GM18870 (cell line): ENCODE data around the gene CNP.

Experiments used
- ATAC-seq: cut with Tn5 transposase; IDR thresholded peaks from one replicate; pipeline ENCODE4 v1.9.1; 2021; ENCODE audit warnings: moderate library complexity; ENCODE audit not compliant: unreplicated experiment

CNP gene

DNA sequence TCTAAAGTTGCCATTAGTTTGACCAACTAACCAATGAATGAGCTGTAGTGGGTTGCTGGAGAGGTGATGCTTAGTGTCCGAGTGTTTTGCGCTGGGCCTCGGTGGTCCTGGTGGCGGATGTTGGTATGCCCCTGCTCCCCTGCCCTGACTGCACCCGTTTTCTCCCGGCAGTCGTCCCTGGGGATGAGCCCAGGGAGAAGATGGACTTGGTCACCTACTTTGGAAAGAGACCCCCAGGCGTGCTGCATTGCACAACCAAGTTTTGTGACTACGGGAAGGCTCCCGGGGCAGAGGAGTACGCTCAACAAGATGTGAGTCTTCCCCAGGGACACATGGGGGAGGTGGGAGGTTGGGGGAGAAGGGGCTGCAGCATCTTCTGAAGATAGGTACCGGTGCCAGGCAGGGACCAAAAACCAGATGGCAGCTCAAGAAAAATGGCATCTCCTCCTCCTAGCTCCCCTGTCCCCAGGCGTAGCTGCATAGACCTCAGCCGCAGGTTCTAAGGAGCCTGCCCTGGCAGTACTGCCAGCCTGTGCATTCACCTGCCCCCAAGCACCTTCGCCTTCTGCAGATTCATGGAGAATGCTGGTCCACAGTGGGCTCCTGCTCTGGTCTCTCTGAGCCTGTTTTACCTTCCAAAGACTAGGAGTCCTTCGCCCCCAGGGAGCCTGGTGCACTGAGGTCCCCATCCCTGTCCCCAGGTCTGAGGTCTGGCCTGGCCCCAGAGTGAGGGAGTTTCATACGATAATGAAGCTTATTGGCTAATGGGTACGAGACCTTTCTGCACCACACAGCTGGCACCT, 5.3 kb downstream of the CNP start:
- ATAC-seq: no peak

DNA sequence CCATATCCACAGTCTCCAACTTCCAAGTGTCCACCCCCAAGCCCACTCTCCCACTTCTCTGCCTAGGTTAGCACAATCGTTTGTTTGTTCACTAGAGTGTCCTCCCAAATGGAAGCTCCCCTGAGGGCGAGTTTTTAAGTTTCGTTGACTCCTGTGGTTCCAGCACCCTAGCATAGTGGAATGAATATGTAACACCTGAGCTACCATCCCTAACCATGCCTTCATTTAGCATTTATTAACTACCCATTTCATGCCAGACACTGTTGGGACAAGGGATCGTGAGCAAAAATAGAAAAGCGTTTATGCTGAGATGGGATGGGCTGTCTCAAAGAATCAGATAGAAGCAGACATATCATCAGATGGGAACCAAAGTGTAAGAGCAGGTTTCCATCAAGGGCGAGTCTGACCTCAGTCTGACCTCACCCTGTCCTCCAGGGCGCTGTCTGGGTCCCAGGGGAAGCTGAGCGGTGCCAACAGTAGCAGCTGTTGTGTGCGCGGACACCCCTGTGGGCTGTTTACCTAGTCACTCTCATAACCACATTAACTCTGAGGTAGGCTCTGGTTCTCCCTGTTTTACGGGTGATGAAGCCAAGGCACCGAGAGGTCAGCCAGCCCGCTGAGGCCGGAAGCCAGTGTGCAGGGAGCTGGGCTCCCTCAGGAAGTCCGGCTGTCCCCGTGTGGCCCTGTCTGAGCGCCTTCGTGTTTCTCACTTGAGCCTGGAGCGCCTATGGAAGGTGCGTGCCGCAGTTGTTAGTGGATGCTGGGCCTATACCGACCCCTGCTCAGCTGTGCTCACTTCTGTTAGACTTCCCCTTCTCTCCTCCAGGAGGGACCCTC, 6.2 kb downstream of the CNP start:
- no peak for ATAC-seq

DNA sequence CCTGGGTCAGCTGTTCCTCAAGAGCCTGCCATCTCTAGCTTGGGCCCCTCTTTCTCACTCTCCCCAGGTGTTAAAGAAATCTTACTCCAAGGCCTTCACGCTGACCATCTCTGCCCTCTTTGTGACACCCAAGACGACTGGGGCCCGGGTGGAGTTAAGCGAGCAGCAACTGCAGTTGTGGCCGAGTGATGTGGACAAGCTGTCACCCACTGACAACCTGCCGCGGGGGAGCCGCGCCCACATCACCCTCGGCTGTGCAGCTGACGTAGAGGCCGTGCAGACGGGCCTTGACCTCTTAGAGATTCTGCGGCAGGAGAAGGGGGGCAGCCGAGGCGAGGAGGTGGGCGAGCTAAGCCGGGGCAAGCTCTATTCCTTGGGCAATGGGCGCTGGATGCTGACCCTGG, 6.8 kb downstream of the CNP start:
- ATAC-seq: no peak

DNA sequence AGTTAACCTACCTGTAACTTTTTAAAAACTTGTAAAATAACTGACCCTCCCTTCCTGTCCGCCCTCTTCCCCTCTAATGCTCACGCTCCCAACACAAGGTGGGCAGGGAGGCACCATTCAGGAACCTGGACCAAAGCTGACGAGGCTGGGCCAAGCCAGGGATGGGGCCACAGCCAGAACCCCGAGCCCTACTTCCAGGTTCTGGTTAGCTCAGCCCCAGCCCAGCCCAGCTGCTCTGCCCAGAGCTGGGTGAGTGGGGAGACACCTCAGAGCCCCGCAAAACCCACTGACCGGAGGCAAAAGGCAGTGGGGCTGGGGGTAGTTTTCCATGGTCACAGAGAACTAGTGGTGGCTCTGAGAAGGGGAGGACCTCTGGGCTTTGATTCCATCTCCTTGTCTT, 7.4 kb downstream of the CNP start:
- no peak for ATAC-seq

DNA sequence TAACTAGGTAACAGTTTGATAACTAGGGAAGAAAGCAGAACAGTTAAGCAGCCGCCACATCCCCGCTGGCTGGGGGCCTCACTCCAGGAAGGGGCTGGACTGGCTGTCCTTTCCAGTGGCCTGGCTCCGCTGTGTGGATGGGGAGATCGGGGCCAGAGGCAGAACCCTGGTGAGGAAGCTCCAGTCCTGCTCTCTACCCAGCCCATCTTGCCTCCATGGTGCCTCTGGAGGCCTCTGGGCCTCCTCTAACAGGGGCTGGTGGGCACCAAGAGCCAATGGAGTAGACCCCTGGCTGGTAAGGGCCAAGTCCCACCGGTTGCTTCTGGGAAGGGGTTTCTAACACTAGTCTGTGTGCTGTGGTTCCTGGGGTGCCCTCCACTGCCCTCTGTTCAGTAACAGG, 8.1 kb downstream of the CNP start:
- no peak for ATAC-seq

DNA sequence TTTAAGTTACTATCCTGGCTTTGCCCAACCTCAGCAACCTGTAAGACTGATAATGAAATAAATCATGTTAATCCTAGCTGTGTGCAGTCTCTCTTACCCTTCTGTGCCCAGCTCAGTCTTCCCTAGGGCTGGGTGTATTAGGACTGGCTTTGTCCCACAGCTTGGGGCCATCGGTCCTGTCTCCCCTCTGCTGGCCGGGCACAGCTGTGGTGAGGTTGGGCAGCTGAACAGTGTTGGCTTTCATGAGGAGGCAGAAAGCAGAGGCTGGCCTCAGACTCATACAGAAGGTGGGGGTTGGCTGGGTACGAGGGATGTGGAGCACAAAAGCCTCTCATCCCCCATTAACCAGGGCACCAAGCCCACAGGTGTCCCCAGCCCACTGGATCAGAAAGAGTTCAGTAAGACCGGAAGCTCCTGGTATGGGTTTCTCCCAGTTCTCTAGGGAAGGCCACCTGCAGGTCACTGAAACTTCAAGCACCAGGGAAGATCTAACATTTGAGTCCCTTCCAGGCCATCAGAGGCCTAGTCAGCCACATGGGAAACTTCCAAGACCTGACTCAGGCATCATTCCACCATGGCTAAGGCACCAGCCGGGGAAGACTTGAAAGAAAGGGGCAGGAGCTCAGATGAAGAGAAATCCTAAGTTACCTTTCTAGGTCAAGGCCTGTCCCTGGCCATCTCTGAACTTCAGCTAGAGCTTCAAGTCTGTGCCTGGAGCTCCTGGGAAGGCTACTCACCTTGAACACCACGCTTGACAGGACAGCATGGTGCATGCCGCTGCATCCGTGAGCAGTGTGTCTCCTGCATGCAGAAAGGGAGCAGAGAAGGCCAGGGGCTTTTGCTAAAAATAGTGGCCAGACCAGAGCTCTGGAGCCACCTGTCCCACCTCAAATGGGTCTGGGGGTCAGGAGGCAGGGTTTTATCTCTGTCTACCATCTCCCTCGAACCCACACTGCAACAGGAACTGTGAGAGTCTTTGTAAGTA, 8.8 kb downstream of the CNP start:
- no peak for ATAC-seq

DNA sequence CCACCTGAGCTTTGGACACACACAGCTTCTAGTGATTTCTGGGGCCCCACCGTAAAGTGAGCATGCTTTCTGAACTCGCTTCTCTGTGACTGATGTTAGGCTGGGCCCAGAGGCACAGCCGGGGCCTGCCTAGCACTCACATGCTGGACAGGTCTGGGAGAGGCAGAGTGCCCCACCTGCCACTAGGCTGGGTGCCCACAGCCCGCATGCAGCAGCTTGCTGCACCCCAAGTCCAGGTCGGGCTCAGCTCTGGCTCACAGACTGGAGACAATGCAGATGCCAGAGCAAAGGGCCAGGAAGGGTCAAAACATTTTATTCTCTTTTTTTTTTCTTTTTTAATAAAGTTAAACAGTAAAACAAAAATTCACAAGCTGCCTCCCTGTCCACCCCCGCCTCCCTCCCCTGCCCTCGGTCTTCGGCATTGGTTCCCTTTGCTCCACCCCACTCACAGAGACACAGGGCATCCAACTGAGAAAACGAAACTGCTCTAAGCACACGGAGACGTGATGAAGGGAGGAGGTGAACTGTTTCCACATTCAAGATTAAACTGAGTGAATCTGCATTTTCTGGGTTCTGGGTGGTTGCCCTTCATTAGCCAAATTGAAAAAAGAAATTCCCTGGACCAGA, 9.7 kb downstream of the CNP start:
- no peak for ATAC-seq

DNA sequence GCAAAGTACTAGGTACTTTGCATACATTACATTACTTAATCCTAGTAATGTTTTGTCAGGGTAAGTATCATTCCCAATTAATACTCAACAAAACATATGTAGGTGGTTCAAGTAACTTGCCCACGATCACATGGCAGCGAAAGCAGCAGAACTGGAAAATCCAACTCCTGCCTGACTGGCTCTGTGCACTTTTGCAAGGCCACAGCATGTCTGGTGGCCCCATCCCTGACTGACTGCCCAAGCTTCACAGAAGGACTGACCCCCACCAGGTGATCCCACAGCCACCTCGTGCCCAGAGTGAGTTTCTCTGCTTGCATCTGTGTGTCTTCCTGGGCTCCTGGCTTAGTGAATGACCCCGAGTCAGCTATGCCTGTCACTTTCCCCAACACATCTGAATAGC, 11.4 kb downstream of the CNP start:
- ATAC-seq: no peak

DNA sequence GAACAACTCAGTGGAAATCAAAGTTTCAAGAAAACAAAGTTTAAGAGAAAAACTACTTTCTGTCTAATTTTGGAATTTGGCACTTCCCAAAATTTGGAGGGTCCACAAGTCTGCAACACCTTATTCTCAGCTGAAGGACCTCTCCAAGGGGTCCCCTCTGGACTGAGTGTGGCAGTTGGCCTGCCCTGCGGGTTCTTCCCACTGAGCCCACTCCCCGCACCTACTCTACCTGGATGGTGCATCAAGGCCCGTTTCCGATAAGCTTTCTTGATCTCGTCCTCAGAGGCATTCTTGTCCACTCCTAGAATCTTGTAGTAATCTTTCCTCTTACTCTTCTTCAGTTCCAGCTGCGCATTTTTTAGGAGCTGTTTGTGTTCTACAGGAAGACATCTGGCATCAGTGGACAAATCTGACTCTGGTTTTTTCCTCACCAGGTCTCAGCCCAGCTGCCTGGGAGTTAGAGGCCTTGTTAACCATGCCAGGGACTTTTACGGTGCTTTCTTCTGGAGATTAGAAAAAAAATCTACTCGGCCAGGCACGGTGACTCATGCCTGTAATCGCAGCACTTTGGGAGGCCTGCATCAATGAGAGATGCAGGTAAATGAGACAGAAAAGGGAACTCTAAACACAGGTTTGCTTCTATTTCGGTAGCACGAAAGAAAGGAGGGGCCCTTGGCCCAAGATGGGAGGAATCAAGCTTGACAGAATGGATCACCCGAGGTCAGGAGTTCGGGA, 15.6 kb downstream of the CNP start:
- ATAC-seq: no peak

DNA sequence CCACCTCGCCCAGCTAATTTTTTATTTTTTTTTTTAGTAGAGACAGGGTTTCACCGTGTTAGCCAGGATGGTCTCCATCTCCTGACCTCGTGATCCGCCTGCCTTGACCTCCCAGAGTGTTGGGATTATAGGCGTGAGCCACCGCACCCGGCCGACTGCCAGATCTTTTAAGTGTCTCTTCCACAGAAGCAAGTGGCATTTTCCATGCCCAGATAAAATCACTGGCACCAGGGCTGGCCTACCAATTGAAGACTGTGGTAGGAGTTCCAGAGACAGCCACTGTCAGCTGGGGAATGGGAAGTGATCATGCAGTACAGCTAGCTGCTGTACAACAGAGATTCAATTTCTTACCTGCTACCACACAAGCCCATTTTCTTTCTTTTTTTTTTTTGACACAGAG, 17.9 kb downstream of the CNP start:
- ATAC-seq: no peak

DNA sequence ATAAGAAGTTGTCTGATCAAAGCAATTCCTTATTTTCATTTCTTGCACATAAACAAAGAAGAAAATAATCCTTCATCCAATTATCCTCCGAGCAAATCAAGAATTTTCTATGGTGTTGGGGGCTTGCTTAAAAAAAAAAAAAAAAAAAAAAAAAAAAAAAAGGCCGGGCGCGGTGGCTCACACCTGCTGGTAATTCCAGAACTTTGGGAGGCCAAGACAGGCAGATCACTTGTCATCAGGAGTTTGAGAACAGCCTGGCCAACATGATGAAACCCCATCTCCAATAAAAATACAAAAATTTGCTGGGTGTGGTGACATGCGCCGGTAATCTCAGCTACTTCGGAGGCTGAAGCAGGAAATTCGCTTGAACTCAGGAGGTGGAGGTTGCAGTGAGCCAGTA, 19.3 kb downstream of the CNP start:
- ATAC-seq: no peak

DNA sequence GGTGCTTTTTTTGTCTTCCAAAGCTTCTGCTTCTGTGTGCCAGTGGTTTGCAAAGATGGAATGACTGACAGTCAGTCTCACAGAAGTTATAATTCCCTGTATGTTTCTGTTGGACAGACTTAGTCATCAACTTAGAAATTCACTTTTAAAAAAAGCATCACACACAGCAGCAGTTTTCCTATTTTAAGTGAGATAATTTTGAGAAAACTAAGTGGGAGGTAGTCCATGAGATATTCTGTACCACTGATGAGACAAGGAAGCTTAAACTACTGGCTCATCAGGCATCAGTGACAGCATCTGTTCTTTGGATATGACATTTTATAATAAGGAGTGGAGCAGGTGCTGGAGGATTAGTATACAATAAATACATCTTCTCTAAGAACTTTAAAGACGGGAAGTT, 20.0 kb downstream of the CNP start:
- ATAC-seq: no peak

DNA sequence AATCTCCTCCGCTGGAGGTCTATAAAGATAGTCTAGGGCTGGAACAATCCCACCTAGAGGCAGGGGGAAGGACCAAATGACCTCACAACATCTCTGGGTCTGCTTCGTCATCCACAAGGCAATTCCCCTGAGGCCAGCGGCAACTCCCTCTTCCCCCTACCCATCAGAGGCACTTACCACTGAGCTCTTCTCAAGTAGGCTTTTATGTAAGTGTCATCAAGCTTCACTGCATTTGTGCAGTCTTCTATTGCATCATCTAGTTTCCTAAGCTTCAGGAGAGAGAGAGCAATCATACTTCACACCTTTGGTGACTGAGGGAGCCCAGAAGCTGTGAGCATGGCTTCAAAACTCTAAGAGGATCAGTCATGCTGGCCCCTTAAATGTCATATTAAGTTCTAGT, 21.0 kb downstream of the CNP start:
- ATAC-seq: no peak

DNA sequence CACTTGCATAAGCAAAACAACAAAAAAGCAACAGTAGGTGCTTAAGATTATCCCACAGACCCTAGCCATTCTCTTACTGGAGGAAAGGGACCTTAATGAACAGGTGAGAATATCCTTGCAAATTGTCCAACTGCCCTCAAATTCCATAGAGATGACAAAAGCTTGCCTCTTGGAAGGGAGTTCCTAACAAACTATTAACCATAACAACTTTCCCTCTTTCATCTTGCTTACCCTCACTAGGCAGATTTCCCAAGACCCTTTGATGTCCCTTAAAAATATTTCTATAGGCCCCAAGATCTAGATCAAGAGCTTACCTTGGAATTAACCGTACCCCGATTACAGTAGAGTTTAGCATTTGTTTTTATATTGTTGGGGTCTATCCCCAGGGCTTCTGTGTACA, 21.8 kb downstream of the CNP start:
- no peak for ATAC-seq

DNA sequence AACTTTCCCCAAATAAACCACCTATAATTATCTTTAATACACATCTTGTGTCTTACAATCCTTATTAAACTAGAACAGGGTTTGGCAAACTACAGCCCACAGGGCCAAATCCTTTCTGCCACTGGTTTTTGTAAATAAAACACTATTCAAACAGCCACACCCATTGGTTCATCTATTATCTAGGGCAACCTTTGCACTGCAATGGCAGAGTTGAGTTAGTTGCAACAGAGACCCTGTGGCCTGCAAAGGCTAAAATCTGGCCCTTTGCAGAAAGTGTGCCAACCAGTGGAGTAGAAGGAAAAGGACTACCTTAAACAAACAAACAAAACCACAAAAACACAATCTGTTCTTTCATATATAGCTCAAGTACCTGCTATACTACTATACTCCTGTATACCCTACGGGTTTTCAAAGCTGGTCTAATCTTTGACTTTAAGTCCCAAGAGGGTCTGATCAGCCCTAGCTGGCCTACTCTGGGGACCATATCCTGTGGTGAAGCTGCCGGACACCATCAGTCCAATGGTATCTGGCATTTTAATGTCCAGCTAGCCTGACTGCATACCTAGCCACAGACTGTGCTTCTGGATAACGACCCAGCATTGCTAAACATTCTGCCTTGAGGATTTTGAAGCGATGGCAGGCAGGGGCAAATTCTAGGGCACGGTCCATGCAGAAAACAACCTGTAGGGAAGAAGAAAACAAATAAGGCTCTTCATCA, 23.3 kb downstream of the CNP start:
- ATAC-seq: no peak

DNA sequence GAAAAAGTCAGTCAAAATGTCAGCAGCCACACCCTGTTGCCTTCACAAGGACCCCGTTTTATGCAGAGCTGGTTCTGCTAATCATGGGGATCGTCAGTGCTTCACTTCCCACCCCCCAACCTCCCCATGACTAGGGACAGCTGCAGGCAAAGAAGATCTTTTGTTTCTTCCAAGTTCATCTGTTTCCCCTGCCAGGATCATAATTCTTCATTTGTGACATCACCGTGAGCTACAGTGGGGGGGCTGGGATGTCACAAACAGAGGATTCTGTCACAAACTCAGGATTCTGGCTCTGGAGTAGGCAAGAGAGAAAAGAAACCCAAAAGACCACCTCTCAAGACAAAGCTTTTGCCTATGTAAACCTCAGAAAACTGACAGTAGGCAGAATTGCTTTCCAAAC, 26.0 kb downstream of the CNP start:
- ATAC-seq: no peak

DNA sequence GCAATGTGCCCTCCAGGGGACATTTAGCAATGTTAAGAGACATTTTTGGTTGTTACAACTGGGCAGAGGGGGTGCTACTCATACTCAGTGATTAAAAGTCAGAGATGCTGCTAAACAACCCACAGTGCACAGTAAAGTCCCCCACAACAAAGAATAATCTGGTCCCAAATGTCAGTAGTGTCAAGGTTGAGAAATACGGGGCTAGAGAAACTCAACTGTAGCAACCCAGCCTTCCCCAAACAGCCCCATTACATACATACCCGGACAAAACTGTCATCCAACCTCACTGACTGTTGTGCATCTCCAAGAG, 30.2 kb downstream of the CNP start:
- no peak for ATAC-seq

DNA sequence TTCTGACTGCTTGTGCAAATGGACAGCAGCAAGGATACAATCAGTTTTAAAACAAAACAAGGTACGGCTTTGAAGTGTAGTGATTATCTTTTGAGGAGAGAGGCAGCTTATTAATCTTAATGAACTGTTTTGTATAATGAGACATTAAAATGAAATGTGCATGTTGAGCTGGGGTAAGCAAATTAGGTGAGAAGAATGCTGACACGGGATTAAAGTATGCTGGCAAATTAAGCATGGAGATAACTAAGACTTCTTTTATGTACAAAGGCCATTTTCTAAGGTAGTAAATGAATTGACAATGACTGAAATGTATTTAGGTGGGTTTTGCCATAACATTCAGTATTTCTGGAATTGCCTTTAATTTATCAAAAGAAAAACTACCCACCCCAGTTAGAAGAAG, 31.9 kb downstream of the CNP start:
- ATAC-seq: no peak

DNA sequence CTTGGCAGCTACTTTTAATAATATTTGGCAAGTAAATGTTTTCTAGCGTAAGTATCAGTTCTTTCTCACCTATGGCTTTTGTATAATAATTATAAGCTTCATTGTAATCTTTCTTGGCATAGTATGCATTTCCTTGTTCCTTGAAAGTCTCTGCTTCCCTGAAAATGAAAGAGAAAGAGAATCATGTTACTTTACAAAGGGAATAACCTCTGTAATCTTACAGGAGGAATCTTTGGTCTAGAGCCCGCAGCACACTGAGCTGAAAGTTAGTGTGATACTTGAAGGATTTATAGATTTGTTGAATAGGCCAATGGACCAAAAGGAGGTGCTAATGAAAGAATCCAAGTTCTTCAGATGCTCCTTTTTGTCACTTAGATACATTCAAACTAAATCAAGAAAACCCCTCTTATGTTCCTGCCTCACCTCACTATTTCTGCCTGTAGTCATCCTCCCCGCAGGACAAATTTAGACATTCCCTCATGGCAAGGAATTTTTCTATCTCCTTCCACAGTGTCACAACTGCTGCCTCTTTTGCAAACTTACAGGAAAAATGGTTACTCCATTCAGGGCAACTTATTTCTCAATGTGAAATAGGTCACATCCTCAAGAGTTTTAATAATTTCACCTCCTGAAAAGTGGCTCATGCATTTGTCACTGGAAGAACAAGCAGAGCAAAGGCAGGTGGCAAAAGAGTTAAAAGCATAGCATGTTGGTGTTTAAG, 34.0 kb downstream of the CNP start:
- no peak for ATAC-seq
